Activated T-cell treated with anti-CD3 and anti-CD28 coated beads, Interleukin-2, amount 50 U/mL, for 24 hours (primary cell): ENCODE measurements around the gene SANBR.
"Not testable (repeated sequence)": the region's sequence is repeated elsewhere in the genome, so short reads cannot be mapped to it uniquely, and the experiment has no call there.

Source experiments
- DNase-seq: peaks from one replicate; pipeline ENCODE4 v3.0.0-alpha.2; 2020
- H3K27ac Mint-ChIP-seq: 2 replicates; pipeline ENCODE4 v1.8.0; 2020; ENCODE audit warnings: mild to moderate bottlenecking, mixed read lengths
- H3K27me3 Mint-ChIP-seq: 2 replicates; pipeline ENCODE4 v1.8.0; 2020; ENCODE audit warnings: mixed read lengths
- H3K36me3 Mint-ChIP-seq: 2 replicates; pipeline ENCODE4 v1.8.0; 2020; ENCODE audit warnings: low read depth, mixed read lengths
- H3K4me1 Mint-ChIP-seq: 2 replicates; pipeline ENCODE4 v1.8.0; 2020; ENCODE audit warnings: low read depth, mixed read lengths
- H3K4me3 Mint-ChIP-seq: 2 replicates; pipeline ENCODE4 v1.8.0; 2020; ENCODE audit warnings: mild to moderate bottlenecking, moderate library complexity, mixed read lengths
- H3K9me3 Mint-ChIP-seq: 2 replicates; pipeline ENCODE4 v1.8.0; 2020; ENCODE audit warnings: mixed read lengths

Gene SANBR

DNA sequence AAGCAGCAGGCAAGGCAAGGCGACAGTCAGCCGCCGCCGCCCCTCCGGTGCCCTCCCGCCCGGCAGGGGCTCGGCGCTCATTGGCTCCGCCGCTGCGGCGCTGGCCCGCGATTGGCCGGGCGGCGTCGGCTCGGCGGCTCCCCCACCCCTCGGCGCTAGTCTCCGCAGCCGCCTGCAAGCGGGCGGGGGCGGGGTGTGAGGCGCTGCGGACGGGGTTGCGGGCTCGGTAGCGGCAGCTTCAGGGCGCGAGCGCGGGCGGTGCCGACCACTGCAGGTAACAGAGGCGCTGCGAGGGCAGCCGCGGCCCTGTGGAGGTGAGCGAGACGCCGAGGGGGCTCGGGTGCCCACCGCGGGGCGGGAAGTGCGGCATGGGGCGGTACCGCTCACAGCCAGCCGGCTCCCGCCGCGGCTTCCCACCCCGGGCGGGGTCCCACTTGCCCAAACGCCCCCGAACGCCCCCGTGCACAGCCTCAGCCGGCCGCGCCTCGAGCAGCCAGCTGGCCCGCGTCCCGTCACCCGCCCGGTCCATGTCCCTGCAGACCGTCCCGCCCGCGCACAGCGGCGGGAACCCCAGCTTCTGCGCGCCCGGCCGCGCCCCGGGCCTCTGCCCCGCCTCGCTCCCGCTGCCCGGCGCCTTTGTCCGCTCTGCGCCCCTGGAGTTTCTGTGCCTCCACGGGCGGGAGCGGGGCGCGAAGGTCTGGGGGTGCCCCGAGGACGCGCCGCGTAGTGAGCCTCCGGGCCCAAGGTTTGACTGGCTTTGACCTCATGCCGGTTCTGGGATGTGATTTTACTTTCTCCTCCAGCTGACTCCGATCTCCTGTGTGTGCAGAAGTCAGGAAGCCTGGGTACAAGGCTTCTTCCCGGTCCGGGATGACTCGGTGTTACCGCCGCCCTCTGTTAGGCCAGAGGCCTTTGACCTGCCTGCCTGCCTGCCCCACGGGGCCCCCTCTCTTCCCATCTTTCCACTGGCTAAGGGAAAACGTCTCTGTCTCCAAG lies at the start of gene SANBR:
SANBR (plus strand) TSS at position 158 of the 996 bp plus-strand sequence. CDS start 4,480 bp downstream, outside the sequence.
- Mint-ChIP-seq H3K27me3 (no peaks in the 10 kb centered on the region), H3K4me3 (peak within 1 kb of the TSS; percentile 85), H3K9me3 (no peaks in the 10 kb centered on the region), H3K27ac (peak within 1 kb of the TSS; percentile 87), H3K4me1 (peaks cover 11% of the 10 kb centered on the region), H3K36me3 (peaks cover 1% of the 10 kb centered on the region)
- DNase-seq, result peak; percentile 87

DNA sequence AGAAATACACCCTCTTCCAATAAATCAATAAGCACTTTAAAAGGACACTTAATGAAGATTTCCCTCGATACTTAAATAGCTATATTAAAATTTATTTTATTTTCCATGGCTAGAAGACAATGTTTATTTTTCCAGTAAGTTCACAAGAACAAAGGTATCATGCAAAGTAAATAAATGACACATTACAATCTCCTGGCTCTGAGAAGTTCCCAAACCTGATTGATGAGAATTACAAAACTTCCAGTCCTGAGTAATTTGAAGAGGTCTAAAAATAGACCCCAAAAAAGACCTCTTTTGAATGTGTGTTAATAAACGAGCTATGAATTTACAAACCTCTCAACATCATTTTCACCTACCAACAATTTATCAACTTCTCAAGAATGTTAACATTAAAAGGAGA lies 49.7 kb upstream of the SANBR start:
- Mint-ChIP-seq H3K27me3 (no peaks in the 10 kb centered on the region), H3K27ac (peak overlapping the region; percentile 98), H3K9me3 (no peaks in the 10 kb centered on the region), H3K36me3 (peaks cover 30% of the 10 kb centered on the region), H3K4me3 (peak overlapping the region; percentile 97), H3K4me1 (peaks cover 60% of the 10 kb centered on the region)
- DNase-seq, result no peak

DNA sequence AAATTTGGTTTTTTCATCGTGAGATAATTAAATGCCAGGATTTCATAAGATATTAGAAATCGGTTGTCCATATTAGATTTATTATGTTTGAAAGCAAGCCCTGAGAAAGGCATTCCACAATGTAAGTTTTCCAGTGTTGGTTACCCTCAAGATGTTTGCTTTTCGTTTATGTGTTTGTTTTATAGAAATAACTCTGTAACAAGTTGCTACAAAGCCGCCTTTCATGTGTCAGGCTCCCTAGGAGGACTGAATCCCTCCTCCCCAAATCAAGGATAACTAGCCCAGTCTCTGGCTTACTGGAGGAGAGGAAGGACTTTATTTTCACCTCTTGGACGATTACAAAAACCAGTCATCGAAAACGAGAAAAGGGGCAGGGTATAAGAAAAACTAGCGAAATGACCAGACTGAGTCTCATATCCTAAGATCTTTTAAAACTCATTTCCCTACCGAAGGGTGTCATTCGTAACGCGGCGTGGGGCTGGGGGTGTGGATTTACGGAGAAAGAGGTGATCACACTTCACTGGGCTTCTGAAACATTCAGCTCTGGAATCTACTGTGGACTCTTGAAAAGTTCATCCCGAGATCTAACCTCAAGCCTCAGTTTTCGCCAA lies 49.2 kb upstream of the SANBR start:
- H3K9me3 Mint-ChIP-seq, result no peaks in the 10 kb centered on the region
- peak overlapping the region; percentile 97 for H3K4me3 Mint-ChIP-seq
- no peak for DNase-seq
- peak overlapping the region; percentile 98 for H3K27ac Mint-ChIP-seq
- H3K27me3 Mint-ChIP-seq, result no peaks in the 10 kb centered on the region
- peaks cover 35% of the 10 kb centered on the region for H3K36me3 Mint-ChIP-seq
- peaks cover 61% of the 10 kb centered on the region for H3K4me1 Mint-ChIP-seq

DNA sequence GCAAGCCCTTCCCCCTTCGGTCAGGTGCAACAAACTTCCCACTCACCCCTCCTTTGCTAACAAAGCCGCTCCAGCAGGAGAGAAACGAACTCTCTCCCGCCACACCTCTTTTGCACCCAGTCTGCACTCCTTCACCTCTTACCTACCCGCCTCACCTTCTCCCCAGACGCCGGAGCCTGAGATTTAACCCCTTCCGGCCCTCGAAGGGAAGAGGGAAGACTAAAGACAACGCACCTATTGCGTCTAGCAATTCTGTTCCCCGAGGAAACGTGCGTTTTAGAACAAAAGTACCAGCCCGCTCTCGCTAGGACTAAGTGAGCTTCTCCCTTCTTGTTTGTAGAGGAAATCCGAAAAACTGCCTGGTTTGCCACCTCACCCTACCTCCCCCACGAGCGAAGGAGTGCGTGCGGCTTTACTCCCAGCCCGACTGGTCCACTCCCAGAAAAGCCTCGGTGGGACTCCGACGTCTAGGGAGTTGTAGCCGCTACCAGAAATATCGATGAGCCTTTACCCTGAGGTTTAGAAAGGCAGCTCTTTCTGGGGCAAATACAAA lies 48.6 kb upstream of the SANBR start:
- Mint-ChIP-seq H3K9me3 (no peaks in the 10 kb centered on the region), H3K27ac (peak overlapping the region; percentile 98), H3K4me3 (peak overlapping the region; percentile 97), H3K4me1 (peaks cover 60% of the 10 kb centered on the region), H3K27me3 (no peaks in the 10 kb centered on the region), H3K36me3 (peaks cover 39% of the 10 kb centered on the region)
- DNase-seq, result peak; percentile 86

DNA sequence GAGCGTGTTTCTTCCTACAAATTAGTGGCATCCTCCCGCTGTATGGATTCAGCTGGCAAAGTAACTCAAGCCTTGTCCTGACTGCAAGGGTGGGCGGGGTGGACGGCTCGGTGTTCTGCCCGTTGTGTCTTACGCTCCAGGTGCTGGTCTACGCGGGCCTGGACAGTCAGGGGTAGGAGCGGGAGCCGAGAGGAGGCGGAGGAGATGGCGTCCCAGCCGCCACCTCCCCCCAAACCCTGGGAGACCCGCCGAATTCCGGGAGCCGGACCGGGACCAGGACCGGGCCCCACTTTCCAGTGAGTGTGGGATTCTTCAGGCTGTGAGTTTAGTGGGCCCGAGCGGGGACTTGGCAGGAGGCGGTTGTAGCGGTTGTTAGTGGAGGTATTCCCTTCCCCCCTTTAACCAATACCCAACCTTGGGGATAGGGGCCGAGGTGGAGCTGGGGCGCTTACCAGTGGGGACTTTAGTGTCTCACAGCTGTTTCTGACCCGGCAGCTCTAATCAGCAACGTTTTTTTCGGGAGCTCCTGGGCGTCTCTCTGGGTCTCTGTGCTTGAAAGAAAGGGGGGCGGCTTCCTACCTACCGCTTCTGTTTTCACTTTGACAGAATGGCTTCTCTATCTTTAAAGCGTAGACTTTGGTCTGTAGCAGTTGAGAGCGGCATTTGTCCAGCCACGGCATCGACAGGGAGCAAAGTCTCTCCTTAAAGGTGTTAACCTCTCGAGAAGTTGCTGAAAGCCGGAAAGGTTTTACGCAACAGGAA lies 47.9 kb upstream of the SANBR start, which contains the start of the genes PEX13 and PUS10:
PEX13 (plus strand) TSS at position 165 of the 762 bp plus-strand sequence; CDS start at position 205, 40 bp downstream.
PUS10 (minus strand) TSS at position 700 of the 762 bp plus-strand sequence. CDS start 6,365 bp downstream, outside the sequence.
- H3K27ac Mint-ChIP-seq, result peak within 1 kb of the TSS; percentile 98
- peak; percentile 85 for DNase-seq
- H3K9me3 Mint-ChIP-seq, result no peaks in the 10 kb centered on the region
- H3K36me3 Mint-ChIP-seq, result peaks cover 45% of the 10 kb centered on the region
- H3K4me3 Mint-ChIP-seq, result peak within 1 kb of the TSS; percentile 97
- H3K4me1 Mint-ChIP-seq, result peaks cover 60% of the 10 kb centered on the region
- H3K27me3 Mint-ChIP-seq, result no peaks in the 10 kb centered on the region

DNA sequence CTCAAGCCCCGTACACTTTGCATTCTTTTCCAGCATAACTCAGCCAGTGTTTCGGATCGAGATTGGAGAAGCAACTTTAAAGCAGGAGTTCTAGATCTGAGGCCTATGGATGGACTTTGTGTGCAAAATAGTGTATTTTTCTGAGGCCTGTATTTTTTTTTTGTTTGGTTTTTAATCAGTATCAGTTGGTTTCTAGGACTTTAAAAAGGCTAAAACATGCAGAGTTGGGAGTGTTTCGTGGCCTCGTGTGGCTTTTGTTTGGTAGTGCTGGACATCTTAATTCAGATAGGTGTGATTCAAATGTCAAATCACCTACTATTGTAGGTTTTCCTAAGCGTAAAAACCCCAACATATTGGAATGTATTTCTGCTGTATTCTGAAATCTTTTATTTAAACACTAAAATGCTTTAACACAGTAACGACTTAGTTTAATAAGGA lies 47.3 kb upstream of the SANBR start:
- no peaks in the 10 kb centered on the region for H3K9me3 Mint-ChIP-seq
- DNase-seq, result no peak
- no peaks in the 10 kb centered on the region for H3K27me3 Mint-ChIP-seq
- H3K4me1 Mint-ChIP-seq, result peaks cover 56% of the 10 kb centered on the region
- H3K36me3 Mint-ChIP-seq, result peaks cover 47% of the 10 kb centered on the region
- peak overlapping the region; percentile 97 for H3K4me3 Mint-ChIP-seq
- H3K27ac Mint-ChIP-seq, result peak overlapping the region; percentile 98

DNA sequence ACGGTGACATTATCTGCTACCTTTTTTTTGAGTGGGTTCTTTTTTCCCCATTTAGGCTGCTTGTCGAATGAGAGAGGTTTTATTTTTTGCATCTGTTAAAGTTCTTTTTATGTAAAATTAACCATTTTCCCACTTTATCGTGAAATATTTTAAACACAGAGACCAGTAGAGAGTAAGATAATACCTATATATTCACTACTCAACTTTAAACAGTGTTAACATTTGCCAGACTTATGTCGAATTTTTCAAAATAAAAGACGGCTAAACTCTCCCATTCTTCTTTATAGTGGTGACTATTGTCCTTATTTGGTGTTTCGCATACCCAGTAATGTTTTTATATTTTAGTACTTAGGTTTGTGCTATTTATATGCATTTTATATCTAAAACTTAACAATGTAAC lies 46.9 kb upstream of the SANBR start:
- peaks cover 52% of the 10 kb centered on the region for H3K36me3 Mint-ChIP-seq
- H3K4me1 Mint-ChIP-seq, result peaks cover 56% of the 10 kb centered on the region
- peak overlapping the region; percentile 98 for H3K27ac Mint-ChIP-seq
- DNase-seq, result no peak
- no peaks in the 10 kb centered on the region for H3K9me3 Mint-ChIP-seq
- H3K4me3 Mint-ChIP-seq, result peak overlapping the region; percentile 97
- no peaks in the 10 kb centered on the region for H3K27me3 Mint-ChIP-seq

DNA sequence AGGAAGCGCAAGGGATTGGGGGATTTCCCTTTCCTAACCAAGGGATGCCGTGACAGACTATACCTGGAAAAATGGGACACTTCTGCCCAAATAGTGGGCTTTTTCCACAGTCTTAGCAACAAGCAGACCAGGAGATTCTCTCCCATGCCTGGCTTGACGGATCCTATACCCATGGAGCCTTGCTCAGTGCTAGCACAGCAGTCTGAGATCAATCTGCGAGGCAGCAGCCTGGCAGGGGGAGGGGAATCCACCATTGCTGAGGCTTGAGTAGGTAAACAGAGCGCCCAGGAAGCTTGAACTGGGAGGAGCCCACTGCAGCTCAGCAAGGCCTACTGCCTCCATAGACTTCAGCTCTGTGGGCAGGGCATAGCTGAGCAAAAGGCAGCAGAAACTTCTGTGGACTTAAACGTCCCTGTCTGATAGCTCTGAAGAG lies 44.4 kb upstream of the SANBR start:
- no peak overlapping the region for H3K27ac Mint-ChIP-seq
- H3K4me3 Mint-ChIP-seq, result no peak overlapping the region
- no peaks in the 10 kb centered on the region for H3K9me3 Mint-ChIP-seq
- peaks cover 48% of the 10 kb centered on the region for H3K4me1 Mint-ChIP-seq
- no peak for DNase-seq
- H3K36me3 Mint-ChIP-seq, result peaks cover 63% of the 10 kb centered on the region
- no peaks in the 10 kb centered on the region for H3K27me3 Mint-ChIP-seq

DNA sequence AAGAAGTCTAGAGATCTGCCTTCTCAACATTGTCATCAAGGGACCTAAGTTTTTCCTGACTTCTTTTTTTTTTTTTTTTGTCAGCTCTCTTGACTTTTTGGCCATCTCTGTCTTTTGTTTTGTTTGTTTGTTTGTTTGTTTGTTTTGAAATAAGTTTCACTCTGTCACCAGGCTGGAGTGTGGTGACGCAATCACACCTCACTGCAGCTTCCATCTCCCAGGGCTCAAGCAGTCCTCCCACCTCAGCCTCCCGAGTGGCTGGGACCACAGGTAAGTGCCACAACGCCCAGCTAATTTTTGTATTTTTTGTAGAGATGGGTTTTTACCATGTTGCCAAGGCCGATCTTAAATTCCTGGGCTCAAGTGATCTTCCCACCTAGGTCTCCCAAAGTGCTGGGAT lies 42.0 kb upstream of the SANBR start:
- Mint-ChIP-seq H3K27me3 (no peaks in the 10 kb centered on the region), H3K36me3 (peaks cover 51% of the 10 kb centered on the region), H3K4me3 (no peak overlapping the region), H3K4me1 (peaks cover 42% of the 10 kb centered on the region), H3K27ac (no peak overlapping the region), H3K9me3 (no peaks in the 10 kb centered on the region)
- no peak for DNase-seq

DNA sequence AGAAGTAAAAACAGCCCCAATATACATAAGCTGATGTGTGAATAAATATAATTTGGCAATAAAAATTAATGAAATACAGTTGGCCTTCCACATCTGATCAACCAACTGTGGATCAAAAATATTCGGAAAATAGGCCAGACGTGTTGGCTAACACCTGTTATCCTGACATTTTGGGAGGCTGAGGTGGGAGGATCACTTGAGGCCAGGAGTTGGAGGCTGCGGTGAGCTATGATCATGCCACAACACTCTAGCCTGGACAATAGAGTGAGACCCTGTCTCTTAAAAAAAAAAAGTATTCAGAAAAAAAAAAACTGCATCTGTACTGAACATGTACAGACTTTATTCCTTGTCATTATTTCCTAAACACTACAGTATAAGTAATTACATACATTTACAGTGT lies 36.1 kb upstream of the SANBR start:
- Mint-ChIP-seq H3K4me1 (peaks cover 8% of the 10 kb centered on the region), H3K27me3 (no peaks in the 10 kb centered on the region), H3K36me3 (peaks cover 48% of the 10 kb centered on the region), H3K9me3 (no peaks in the 10 kb centered on the region), H3K4me3 (no peak overlapping the region), H3K27ac (no peak overlapping the region)
- DNase-seq, result no peak

- H3K27ac Mint-ChIP-seq, H3K27me3 Mint-ChIP-seq, H3K4me3 Mint-ChIP-seq, DNase-seq, H3K4me1 Mint-ChIP-seq: not testable (repeated sequence)
- Mint-ChIP-seq H3K9me3 (peaks cover 10% of the 10 kb centered on the region), H3K36me3 (peaks cover 56% of the 10 kb centered on the region)
Observed at GRCh38 chr2:61034592-61034991, 31.1 kb upstream of the SANBR start.

GRCh38 chr2:61036643-61037042 lies 29.0 kb upstream of the SANBR start:
- H3K4me1 Mint-ChIP-seq, result peaks cover 12% of the 10 kb centered on the region
- not testable (repeated sequence) for H3K4me3 Mint-ChIP-seq, H3K27me3 Mint-ChIP-seq, DNase-seq, H3K27ac Mint-ChIP-seq
- peaks cover 10% of the 10 kb centered on the region for H3K9me3 Mint-ChIP-seq
- peaks cover 50% of the 10 kb centered on the region for H3K36me3 Mint-ChIP-seq

GRCh38 chr2:61042807-61043206 lies 22.9 kb upstream of the SANBR start:
- no peak for DNase-seq
- Mint-ChIP-seq H3K4me3 (no peak overlapping the region), H3K36me3 (peaks cover 47% of the 10 kb centered on the region), H3K27me3 (no peaks in the 10 kb centered on the region), H3K4me1 (peaks cover 26% of the 10 kb centered on the region), H3K9me3 (peaks cover 7% of the 10 kb centered on the region), H3K27ac (no peak overlapping the region)

DNA sequence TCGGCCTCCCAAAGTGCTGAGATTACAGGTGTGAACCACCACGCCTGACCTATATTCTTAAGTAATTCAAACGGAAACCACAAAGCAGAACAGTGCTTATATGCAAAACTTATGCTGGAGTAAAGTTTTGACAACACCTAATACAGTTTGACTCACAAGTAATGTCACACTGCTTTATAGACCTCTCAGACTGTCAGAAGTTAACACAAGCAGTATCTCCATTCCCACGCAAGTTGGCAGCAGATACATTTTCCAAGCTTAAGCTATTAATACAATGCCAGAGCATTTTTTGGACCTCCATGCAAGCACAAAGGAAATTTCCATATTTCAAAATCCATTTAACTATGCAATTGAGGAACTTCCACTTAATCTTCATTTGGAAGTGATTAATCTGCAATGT lies 21.0 kb upstream of the SANBR start:
- no peak for DNase-seq
- Mint-ChIP-seq H3K4me3 (no peak overlapping the region), H3K36me3 (peaks cover 64% of the 10 kb centered on the region), H3K27me3 (no peaks in the 10 kb centered on the region), H3K4me1 (peaks cover 25% of the 10 kb centered on the region), H3K9me3 (no peaks in the 10 kb centered on the region), H3K27ac (no peak overlapping the region)
